ENCODE measurements around the gene ARHGEF40. TPM values are rescaled to one million over a fixed set of nuclear protein-coding genes. Genes with fewer than 3 reads are reported as not detected.

The ARHGEF40 gene
- total RNA-seq, 1 experiment from 2014 or later = 71.4 TPM

DNA sequence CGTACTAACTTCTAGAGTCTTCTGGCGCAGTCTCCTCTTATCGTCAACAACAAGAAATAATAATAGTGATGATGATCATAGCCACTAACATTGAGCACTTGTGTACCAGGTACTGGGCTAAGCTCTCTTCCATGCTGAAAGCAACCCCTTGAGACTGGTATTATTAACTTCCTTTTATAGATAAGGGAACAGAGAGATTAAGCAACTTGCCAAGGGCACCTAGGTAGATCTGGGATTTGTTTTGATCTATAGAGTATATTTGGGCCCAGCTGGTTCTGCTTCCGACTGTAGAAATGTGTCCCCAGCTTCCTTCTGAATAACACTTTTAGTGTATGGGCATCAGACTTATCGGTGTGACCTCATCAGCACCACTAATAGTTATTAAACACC lies 29.5 kb downstream of the ARHGEF40 start:
- Histone ChIP-seq H4K91ac (ENCODE audit: insufficient read length, low read depth, low read length) (no peak overlapping the region), H4K8ac (replicated peaks; ENCODE audit: insufficient read length, low read depth, low read length) (no peak overlapping the region), H3K56ac (ENCODE audit: insufficient read length, low read depth, low read length) (no peak overlapping the region), H3K9me3 (ENCODE audit: control insufficient read depth, low read depth, low read length) (no peaks in the 10 kb centered on the region), H2AFZ (ENCODE audit: low read length) (no peak overlapping the region), H3K27ac (ENCODE audit: insufficient read length, low read depth, low read length) (no peak overlapping the region), H2BK20ac (ENCODE audit: low read depth, low read length, poor library complexity, severe bottlenecking) (no peak overlapping the region), H2BK5ac (ENCODE audit: insufficient read length, low read length) (no peak overlapping the region), H2BK120ac (ENCODE audit: low read depth, low read length, poor library complexity, severe bottlenecking) (no peak overlapping the region), H3K4ac (ENCODE audit: low read depth, low read length) (no peak overlapping the region), H3K4me1 (ENCODE audit: insufficient read depth, low read length) (peaks cover 22% of the 10 kb centered on the region), H3K4me2 (ENCODE audit: insufficient read depth, insufficient read length, low read length) (peak overlapping the region; percentile 69), H4K5ac (ENCODE audit: insufficient read length, low read depth, low read length) (no peak overlapping the region), H2BK12ac (ENCODE audit: insufficient read length, low read depth, low read length) (no peak overlapping the region), H3T11ph (ENCODE audit: low read length) (no peak overlapping the region), H3K9ac (ENCODE audit: extremely low read depth, insufficient read length, low read length) (no peak overlapping the region), H3K23ac (ENCODE audit: insufficient read length, low read depth, low read length) (no peak overlapping the region), H3K18ac (ENCODE audit: insufficient read length, low read depth, low read length) (no peak overlapping the region), H4K20me1 (ENCODE audit: control insufficient read depth, insufficient read depth, insufficient read length) (peaks cover 3% of the 10 kb centered on the region), H3K23me2 (ENCODE audit: insufficient read length, low read depth, low read length, poor library complexity, severe bottlenecking) (peaks cover 25% of the 10 kb centered on the region), H3K79me1 (ENCODE audit: insufficient read depth, low read depth, low read length, poor library complexity, severe bottlenecking) (peaks cover 4% of the 10 kb centered on the region), H2BK15ac (ENCODE audit: low read depth, low read length) (no peak overlapping the region), H3K14ac (ENCODE audit: insufficient read depth, low read length) (no peak overlapping the region), H3K79me2 (ENCODE audit: insufficient read depth, low read length) (peaks cover 12% of the 10 kb centered on the region; the same call in 1 of the 2 replicates), H2AK5ac (ENCODE audit: insufficient read length, low read length) (no peak overlapping the region), H3K27me3 (ENCODE audit: insufficient read depth, low read length) (no peaks in the 10 kb centered on the region)
- Mint-ChIP-seq H3K9me3 (no peaks in the 10 kb centered on the region; a peak in 1 of 5 replicates), H3K4me3 (peak overlapping the region; percentile 79), H3K27me3 (ENCODE audit: low read depth) (no peaks in the 10 kb centered on the region), H3K27ac (peak overlapping the region; percentile 44 to 81 (median 73); a peak in 6 of 7 replicates), H3K4me1 (peaks cover 70 to 72% of the 10 kb centered on the region in 2 experiments), H3K36me3 (ENCODE audit: insufficient read depth in 1 of 3, low read depth in 3 of 3) (0 out of 7 replicates have a peak, but pooled peaks cover 0 to 3% (median 0%) of the 10 kb centered on the region in 3 experiments)
- TF ChIP-seq, protein P1, sequence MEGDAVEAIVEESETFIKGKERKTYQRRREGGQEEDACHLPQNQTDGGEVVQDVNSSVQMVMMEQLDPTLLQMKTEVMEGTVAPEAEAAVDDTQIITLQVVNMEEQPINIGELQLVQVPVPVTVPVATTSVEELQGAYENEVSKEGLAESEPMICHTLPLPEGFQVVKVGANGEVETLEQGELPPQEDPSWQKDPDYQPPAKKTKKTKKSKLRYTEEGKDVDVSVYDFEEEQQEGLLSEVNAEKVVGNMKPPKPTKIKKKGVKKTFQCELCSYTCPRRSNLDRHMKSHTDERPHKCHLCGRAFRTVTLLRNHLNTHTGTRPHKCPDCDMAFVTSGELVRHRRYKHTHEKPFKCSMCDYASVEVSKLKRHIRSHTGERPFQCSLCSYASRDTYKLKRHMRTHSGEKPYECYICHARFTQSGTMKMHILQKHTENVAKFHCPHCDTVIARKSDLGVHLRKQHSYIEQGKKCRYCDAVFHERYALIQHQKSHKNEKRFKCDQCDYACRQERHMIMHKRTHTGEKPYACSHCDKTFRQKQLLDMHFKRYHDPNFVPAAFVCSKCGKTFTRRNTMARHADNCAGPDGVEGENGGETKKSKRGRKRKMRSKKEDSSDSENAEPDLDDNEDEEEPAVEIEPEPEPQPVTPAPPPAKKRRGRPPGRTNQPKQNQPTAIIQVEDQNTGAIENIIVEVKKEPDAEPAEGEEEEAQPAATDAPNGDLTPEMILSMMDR (conservative IDR thresholded peaks at IDR 0.05) = no peak
- WGBS (ENCODE audit: extremely low coverage, insufficient read length, low lambda C conversion rate) = no CpG with 5 or more reads among the region's 5 CpGs
- DNase-seq = no peak
